ENCODE measurements around the gene TCL1B.
"Not testable (repeated sequence)": the region's sequence is repeated elsewhere in the genome, so short reads cannot be mapped to it uniquely, and the experiment has no call there.

TCL1B gene

DNA sequence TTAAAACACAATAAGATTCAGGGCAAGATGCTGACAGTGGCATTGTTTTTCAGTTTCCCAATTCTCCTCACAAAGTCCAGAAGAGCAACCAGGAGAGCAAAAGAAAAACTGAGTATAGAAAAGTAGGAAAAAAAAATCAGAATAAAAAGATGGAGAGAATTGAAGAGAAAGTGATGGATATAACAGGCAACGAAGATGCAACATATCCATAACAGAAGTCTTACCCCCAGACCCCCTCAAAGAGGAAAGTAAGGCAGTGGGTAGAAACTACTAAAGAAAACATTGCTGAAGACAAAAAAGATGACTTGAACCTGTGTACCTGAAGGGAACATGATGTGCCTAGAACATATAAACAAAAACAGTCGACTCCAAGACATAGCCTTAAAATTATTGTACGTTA lies 17.1 kb downstream of the TCL1B start:
- no peak for DNase-seq (ENCODE audit: low read depth in 2 of 2)

DNA sequence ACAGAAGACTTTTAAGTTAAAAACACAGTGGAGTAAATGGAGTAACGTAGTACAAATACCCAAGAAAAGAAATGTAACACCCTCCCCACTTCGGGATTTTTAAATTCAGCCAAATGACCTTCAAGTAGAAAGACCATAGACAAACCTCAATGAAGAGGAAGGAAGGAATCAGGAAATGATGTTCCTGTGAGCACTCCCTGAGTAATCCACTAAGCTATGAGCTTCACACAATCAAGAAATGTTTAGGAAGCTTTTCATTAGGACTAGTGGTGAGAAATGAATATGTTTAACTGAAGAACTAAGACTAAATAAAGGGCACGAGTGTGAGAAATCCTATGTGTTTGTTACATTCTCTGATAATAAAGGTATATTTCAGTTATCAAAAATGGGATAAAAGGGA lies 17.6 kb downstream of the TCL1B start:
- no peak for DNase-seq (ENCODE audit: low read depth in 2 of 2)

DNA sequence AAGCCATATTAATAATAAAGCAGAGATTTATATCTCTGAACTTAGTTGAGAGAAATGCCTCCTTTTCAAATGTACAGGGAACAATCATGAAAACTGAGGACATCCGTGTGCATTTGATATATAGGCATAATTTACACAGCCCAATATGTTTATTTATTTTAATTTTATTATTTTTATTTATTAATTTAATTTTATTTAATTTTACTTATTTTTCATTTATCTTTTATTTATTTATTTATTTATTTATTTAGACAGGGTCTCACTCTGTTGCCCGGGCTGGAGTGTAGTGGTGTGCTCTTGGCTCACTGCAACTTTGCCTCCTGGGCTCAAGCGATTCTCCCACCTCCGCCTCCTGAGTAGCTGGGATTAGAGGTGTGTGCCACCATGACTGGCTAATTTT lies 19.3 kb downstream of the TCL1B start:
- no peak for DNase-seq (ENCODE audit: low read depth in 2 of 2)

DNA sequence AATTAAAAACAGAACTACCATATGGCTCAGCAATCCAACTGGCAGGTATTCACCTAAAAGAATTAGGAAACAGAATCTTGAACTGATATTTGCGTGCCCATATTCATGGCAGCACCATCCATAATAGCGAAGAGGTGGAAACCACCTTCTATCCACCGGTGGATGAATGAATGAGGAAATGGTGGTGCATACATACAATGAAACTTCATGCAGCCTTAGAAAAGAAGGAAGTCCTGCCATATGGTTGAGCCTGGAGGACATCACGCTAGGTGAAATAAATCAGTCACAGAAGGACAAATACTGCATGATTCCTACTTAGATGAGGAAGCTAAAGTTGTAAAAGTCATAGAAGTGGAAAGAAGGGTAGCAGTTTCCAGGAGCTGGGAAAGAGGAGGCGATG lies 21.1 kb downstream of the TCL1B start:
- DNase-seq (ENCODE audit: low read depth in 2 of 2), result no peak

DNA sequence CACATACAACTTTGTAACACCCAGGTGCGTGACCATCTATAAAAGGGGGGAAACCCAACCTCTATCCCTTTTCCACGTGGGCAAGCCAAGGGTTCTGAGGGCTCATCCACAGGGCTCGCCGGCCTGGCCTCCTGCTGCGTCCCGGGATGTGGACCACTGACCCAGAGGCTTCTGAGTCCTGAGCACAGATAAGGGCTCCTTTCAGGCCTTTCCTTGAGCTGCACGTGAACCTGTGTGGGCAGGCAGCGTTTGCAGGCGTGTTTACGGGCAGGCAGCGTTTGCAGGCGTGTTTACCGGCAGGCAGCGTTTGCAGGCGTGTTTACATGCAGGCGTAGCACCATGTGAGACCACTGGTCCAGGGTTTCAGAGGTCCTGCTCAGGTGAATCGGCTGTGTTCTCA lies 23.9 kb downstream of the TCL1B start:
- DNase-seq (ENCODE audit: low read depth in 2 of 2), result no peak

DNA sequence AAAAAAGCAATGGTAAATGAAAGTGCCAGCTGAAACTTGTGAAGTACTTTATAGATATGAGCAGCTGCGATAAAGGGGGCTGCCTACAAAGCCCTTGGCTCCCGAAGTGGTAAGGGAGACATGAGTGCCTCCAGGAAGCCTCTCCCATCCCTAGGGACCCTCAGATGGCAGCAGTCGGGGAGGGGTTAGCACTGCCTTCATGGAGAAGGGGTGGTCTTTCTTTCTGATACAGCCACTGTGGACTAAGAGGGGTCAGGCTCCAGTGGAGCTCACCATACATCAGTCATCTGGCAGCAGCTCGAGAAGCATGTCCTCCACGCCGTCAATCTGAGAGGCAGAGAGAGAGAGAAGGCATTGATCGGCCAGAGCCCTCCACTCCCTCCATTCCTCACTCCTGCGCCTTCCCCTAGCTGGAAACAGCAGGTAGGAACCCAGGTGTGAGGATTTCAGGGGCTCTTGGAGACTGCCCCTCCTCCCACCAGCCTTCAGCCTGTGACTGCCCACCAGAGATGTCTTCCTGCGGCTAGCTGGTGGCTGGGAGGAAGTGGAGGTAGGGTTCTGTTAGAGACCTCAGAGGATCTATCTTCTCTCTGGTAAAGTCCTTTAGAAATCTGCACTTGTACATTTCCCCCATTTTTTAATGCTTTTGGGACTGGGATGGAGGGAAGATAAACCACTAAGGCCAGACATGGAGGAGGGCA lies 25.4 kb downstream of the TCL1B start:
- no peak for DNase-seq (ENCODE audit: low read depth in 2 of 2)

DNA sequence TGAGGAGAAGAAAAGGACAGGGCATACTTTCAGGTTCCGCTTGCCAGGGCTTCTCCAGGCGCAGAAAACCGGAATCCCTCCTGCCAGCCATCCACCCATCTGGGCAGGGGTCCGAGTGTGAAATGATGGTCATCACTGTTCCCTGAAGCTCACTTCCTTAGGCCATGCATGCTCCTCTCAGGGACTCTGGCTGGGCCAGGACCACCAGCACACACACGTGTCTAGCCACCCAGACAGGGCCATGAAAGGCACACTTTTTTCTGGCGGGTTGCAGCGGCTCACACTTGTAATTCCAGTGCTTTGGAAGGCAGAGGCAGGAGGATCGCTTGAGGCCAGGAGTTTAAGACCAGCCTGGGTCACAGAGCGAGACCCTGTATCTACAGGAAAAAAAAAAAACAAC lies 26.2 kb downstream of the TCL1B start:
- DNase-seq (ENCODE audit: low read depth in 2 of 2), result no peak

DNA sequence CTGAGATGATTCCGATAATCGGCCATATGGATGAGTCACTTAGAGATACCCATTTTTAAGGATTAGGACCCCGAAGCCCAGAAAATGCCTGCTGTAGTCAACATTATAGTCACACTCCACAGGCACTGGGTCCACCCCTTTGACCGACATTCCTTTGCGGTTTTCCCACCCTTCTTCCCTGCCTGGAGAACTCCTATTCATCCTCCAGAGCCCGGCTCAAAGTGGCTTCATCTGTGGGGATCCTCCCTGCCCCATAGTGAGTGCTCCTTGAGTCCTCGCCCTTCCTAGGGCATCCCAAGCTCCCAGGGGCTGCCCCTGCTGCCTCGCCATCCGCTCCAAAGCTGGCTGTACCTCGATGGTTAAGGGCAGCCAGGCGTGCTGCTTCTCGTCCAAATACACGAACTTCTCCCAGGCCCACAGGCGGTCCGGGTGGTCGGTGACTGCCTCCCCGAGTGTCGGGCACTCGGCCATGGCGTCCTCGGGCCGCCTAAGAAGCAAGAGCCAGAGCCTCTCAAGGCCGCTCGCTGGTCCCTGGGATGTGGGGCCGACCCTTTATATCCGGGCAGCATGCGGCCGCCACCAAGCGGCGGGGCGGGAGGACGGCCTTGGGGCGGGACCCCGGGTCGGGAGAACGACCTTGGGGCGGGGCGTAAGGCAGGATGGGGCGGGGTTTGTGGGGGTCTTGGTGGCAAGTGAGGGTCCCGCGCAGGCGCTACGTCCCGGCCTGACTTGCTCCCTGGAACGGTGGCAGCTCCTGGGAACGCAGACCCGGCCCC lies 27.6 kb downstream of the TCL1B start, which contains the start of gene TCL1A:
Gene TCL1A, minus strand, starts transcription at position 530 of the 776 bp plus-strand sequence. Its CDS starts 59 bp downstream, at position 471.
- DNase-seq (ENCODE audit: low read depth in 2 of 2), result no peak

DNA sequence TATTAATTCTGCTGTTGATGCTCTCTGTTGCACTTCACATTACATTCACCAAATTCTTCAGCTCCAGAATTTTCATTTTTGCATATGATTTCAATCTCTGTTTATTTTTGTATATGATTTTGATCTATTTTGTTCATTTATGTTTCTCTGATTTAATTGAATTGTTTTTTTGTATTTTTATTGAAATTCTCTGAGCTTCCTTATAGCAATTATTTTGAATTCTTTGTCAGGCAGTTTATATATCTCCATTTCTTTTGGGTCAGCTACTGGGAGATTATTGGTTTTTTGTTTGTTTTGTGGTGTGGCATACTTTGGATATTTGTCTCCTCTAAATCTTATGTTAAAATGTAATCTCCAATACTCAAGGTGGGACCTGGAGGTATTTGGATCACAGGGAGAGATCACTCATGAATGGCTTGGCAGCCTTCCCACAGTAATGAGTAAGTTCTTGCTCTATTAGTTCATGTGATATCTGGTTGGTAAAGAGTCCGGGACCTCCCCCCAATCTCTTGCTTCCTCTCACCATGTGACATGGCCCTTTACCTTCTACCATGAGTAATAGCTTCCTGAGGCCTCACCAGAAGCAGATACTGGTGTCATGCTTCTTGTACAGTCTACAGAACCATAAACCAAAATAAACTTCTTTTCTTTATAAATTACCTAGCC lies 36.4 kb downstream of the TCL1B start:
- DNase-seq (ENCODE audit: low read depth in 2 of 2), result no peak

DNA sequence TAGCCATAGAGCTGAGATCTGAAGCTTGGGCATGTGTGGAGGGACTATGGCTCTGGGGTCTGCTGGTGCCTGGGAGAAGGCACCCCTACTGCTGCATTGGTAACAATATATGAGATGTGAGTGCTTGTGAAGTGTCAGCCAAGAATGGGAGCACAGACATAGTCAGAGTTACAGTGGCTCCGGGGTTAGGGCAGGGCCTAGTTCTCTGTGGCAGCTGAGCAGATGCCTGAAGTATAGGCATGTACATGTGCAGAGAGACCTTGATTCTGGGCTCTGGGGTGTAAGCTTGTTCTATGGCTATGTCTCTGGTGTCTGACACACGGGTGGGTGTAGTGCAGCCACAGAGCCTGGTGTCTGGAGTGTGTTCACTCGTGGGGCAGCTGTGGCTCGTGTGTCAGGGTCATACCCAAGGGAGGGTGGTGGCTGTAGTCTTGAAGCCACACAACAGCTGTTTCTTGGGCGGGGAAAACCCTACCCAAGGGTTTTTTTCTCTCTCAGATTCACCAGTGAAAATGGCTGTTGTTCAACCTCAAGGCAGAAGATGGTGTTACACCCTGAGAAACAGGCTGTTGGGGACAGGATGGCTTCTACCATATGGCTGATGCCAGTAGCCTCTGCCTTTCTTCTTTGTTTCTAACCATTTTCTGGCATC lies 39.6 kb downstream of the TCL1B start:
- DNase-seq (ENCODE audit: low read depth in 2 of 2), result no peak

DNA sequence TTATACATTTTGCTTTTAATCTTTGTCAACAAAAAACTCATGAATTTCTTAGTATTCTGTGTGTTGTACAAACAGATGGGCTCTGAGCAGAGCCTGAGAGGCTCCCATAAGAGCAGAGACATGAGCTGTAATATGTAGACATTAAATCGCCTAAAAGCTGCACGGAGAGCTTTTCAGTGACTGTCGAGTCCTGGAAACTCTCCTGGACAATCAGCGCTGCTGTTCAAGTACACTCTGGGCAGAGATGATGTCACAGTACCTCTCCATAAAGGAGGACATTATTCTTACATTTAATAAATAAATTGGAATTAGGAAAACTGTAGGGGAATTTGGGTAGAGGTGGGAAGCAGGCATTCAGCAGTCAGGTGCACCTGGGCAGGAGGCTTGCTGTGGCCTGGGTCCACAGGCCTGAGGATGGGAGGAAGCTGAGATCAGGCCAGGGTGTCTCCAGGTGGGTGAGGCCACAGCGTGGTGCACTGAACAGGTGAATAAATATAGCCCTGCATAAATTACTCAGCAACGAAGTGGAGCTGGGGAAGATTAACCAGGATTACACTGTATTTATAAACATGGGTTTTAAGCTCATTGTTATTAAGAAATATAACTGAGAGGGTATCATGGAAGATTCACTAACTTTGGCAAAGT lies 41.0 kb downstream of the TCL1B start:
- no peak for DNase-seq (ENCODE audit: low read depth in 2 of 2)

DNA sequence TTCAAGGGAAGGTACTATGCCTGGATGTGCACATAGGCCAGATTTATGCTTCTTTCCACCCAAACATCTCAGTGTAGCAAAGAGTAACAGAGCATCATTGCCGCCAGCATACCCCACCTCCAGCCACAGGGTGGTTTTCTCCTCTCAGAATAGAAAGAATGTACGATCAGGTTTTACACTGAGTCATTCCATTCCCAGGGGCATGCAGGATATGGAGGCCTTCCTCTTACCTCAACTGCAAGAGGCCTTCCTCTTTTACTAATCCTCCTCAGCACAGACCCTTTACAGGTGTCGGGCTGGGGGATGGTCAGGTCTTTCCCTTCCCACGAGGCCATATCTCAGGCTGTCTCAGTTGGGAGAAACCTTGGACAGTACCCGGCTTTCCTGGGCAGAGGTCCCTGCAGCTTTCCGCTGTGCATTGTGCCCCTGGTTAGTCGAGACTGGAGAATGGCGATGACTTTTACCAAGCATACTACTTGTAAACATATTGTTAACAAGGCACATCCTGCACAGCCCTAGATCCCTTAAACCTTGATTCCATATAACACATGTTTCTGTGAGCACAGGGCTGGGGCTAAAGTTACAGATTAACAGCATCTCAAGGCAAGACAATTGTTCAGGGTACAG lies 43.3 kb downstream of the TCL1B start:
- DNase-seq (ENCODE audit: low read depth in 2 of 2), result not testable (repeated sequence)

DNA sequence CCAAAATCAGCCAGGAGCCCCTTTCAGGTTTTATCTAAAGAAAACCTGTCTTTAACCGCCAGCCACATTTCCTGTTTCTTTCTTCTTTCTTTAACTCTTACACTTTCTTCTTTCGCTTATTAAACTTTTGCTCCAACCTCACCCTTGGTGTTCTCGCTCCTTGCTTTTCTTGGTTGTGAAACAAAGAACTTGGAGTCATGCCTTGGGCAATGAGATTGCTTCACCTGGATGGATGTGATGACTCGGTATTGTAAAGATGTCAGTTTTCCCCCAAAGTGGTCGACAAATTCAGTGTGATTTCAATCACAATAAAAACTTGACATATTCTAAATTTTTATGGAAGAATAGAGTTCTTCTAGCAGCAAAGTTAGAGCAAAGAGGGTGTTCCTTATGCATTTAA lies 43.9 kb downstream of the TCL1B start:
- no peak for DNase-seq (ENCODE audit: low read depth in 2 of 2)

DNA sequence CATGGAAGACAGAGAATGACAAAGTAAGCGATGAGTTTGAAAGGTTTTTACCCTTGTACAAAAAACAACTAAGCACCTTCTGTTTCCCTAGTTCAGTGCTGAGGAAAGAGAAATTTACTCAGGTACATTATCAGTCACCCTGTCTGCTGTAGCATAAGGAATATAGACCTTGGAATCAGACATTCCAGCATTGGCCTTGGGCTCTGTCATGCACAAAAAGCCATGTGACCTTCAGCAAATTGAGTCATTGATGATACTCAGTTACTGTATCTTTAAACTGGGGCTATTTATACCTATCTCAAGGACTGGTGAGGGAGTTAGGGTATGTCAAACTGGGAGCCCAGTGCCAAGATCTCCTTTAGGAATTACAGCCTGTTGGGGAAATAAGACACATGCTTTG lies 47.0 kb downstream of the TCL1B start:
- DNase-seq (ENCODE audit: low read depth in 2 of 2), result no peak

DNA sequence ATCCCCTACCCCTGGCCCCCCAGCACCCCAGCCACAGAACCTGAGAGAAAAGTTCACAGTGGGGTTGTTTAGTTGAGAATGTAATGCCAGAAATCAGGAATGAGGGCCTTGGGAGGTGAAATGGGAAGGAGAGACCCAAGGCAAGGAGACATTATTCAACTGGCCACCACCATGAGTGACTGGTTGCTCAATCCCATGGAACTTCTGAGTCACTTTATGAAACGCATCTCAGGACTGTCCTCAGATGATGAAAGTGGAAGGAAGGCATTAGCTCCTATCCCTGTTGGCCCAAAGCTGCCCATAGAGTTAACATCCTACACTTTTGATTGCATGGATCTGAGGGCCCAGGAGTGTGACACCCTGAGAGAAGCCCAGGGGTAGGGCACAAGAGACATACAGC lies 53.1 kb downstream of the TCL1B start:
- DNase-seq (ENCODE audit: low read depth in 2 of 2), result no peak

DNA sequence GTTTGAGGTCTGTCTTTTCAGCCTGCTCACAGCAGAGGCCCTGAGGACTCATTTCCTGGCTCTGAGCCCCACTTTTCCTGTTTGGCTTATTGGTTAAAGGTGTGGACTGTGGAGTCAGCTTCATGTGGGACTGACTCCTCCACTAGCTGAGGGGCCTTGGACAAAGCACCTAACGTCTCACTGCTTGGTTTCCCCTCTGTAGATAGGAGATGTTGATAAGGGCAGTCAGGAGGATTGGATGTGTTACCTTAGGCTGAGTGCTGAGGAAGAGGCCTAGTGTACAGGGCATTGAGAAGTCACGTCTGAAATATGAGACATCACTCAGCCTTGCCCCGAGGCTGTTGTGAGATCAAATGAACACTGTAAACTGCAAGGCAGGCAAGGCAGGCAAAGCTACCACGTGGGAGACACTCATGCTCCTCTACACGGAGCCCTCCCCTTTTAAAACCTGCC lies 54.8 kb downstream of the TCL1B start:
- DNase-seq (ENCODE audit: low read depth in 2 of 2), result no peak

DNA sequence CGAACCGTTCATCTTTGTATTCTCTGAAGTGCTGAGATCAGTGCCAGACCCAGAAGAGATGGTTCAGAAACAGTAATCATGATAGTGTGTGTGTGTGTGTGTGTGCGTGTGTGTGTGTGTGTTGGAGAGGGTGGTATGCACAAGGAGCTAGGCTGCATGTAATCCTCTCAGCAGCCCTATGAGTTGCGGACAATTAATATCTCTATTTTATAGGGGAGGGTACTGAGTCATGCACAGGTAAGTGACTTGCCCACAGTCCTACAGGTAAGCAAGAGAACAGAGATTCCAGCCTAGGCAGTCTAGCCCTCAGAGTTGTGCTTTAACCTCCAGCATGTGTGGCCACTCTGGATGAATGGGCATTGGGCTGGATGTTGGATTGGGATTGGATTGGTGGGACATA lies 55.6 kb downstream of the TCL1B start:
- DNase-seq (ENCODE audit: low read depth in 2 of 2), result no peak
